Astrocyte of the spinal cord (primary cell): ENCODE data around the gene DHRS7.
"Not testable (repeated sequence)": the region's sequence is repeated elsewhere in the genome, so short reads cannot be mapped to it uniquely, and the experiment has no call there.

Experiments used
- DNase-seq: peaks from one replicate; pipeline ENCODE4 v3.0.0; 2011; ENCODE audit warnings: low read depth, low spot score
- H3K4me3 ChIP-seq: 2 replicates; pipeline ENCODE4 v1.5.1; 2011; ENCODE audit warnings: low read depth, mild to moderate bottlenecking, low read length, moderate library complexity
- CTCF ChIP-seq: IDR thresholded peaks from 2 replicates; pipeline ENCODE4 v1.5.1; 2012; ENCODE audit warnings: low read depth, mild to moderate bottlenecking, low read length, inconsistent platforms
- in situ Hi-C: cut with HindIII; loops from 2 replicates; pipeline ENCODE4 v1.10.0; 2017; ENCODE audit warnings: low sequenced_read_pairs

DHRS7 gene

GRCh38 chr14:60114881-60115280 lies 50.3 kb downstream of the DHRS7 start:
- DNase-seq = peak; percentile 59
- in situ Hi-C loops = no loop called here
- TF ChIP-seq CTCF = no peak
- no peak overlapping the region for H3K4me3 ChIP-seq

- in situ Hi-C loops = no loop called here
- no peak for TF ChIP-seq CTCF
- H3K4me3 ChIP-seq = no peak overlapping the region
- no peak for DNase-seq
Measured at GRCh38 chr14:60111732-60112131, 53.5 kb downstream of the DHRS7 start.

- in situ Hi-C loops = no loop called here
- no peak overlapping the region for H3K4me3 ChIP-seq
- DNase-seq = no peak
- TF ChIP-seq CTCF = no peak
Measured at GRCh38 chr14:60107477-60107876, 57.7 kb downstream of the DHRS7 start.

- peak; percentile 57 for DNase-seq
- TF ChIP-seq CTCF = no peak
- in situ Hi-C loops = no loop called here
- no peak overlapping the region for H3K4me3 ChIP-seq
Measured at GRCh38 chr14:60106339-60106738, 58.9 kb downstream of the DHRS7 start.

- DNase-seq = peak; percentile 83
- in situ Hi-C loops = no loop called here
- H3K4me3 ChIP-seq = no peak overlapping the region
- TF ChIP-seq CTCF = no peak
Measured at GRCh38 chr14:60102389-60102788, 62.8 kb downstream of the DHRS7 start.

GRCh38 chr14:60101786-60102185 lies 63.4 kb downstream of the DHRS7 start:
- H3K4me3 ChIP-seq = no peak overlapping the region
- no peak for DNase-seq
- in situ Hi-C loops = no loop called here
- TF ChIP-seq CTCF = no peak

- H3K4me3 ChIP-seq, in situ Hi-C loops: not testable (repeated sequence)
Measured at GRCh38 chr14:60099855-60100254, 65.3 kb downstream of the DHRS7 start.

More at GRCh38 chr14:60099855-60100254, 65.3 kb downstream of the DHRS7 start:
- not testable (repeated sequence) for DNase-seq
